ENCODE measurements around the gene ARMH4.

Gene ARMH4

GRCh38 chr14:58152014-58152857 lies at the start of gene ARMH4:
Gene ARMH4 (minus strand): TSS chr14:58152213. CDS start chr14:58139358, 12,855 bp downstream.
- DNase-seq (ENCODE audit: low spot score): peak; percentile 93

GRCh38 chr14:58200846-58201245 lies 48.8 kb upstream of the ARMH4 start:
- DNase-seq (ENCODE audit: low spot score): no peak

- no peak for DNase-seq (ENCODE audit: low spot score)
Measured at GRCh38 chr14:58200480-58200841, 48.4 kb upstream of the ARMH4 start.

GRCh38 chr14:58199726-58200479 lies 47.9 kb upstream of the ARMH4 start, which contains the start of gene ACTR10:
Gene ACTR10 (plus strand): TSS chr14:58200149. CDS start chr14:58200218, 69 bp downstream.
- DNase-seq (ENCODE audit: low spot score): peak; percentile 90

- no peak for DNase-seq (ENCODE audit: low spot score)
Measured at GRCh38 chr14:58198086-58198485, 46.1 kb upstream of the ARMH4 start.

GRCh38 chr14:58196198-58196597 lies 44.2 kb upstream of the ARMH4 start:
- DNase-seq (ENCODE audit: low spot score): no peak

- DNase-seq (ENCODE audit: low spot score): no peak
Measured at GRCh38 chr14:58193542-58193941, 41.5 kb upstream of the ARMH4 start.

- no peak for DNase-seq (ENCODE audit: low spot score)
Measured at GRCh38 chr14:58191763-58192601, 40.0 kb upstream of the ARMH4 start.

- no peak for DNase-seq (ENCODE audit: low spot score)
Measured at GRCh38 chr14:58189176-58189575, 37.2 kb upstream of the ARMH4 start.

GRCh38 chr14:58177125-58177524 lies 25.1 kb upstream of the ARMH4 start:
- no peak for DNase-seq (ENCODE audit: low spot score)

GRCh38 chr14:58171090-58171489 lies 19.1 kb upstream of the ARMH4 start:
- peak; percentile 97 for DNase-seq (ENCODE audit: low spot score)

GRCh38 chr14:58167891-58168290 lies 15.9 kb upstream of the ARMH4 start:
- DNase-seq (ENCODE audit: low spot score): no peak

- no peak for DNase-seq (ENCODE audit: low spot score)
Measured at GRCh38 chr14:58167057-58167456, 15.0 kb upstream of the ARMH4 start.

- peak; percentile 75 for DNase-seq (ENCODE audit: low spot score)
Measured at GRCh38 chr14:58166005-58166983, 14.3 kb upstream of the ARMH4 start.

- DNase-seq (ENCODE audit: low spot score): no peak
Measured at GRCh38 chr14:58160561-58160960, 8.5 kb upstream of the ARMH4 start.

GRCh38 chr14:58151133-58152013 lies 640 bp downstream of the ARMH4 start:
- DNase-seq (ENCODE audit: low spot score): peak; percentile 58

- no peak for DNase-seq (ENCODE audit: low spot score)
Measured at GRCh38 chr14:58150243-58150805, 1.7 kb downstream of the ARMH4 start.

- DNase-seq (ENCODE audit: low spot score): no peak
Measured at GRCh38 chr14:58149196-58149595, 2.8 kb downstream of the ARMH4 start.

GRCh38 chr14:58146399-58146798 lies 5.6 kb downstream of the ARMH4 start:
- no peak for DNase-seq (ENCODE audit: low spot score)

GRCh38 chr14:58145936-58146335 lies 6.1 kb downstream of the ARMH4 start:
- DNase-seq (ENCODE audit: low spot score): no peak

Data from iPS-NIHi11 (cell line).